Measurements from ENCODE around the gene HRK. TPM values are rescaled to one million over a fixed set of nuclear protein-coding genes. Genes with fewer than 3 reads are reported as not detected.

HRK gene
- total and polyA plus RNA-seq, 2 of the 8 experiments (the other 6 are each of a cell fraction or from before 2014, with no cell fraction given): 1.6 to 2.7 TPM

DNA sequence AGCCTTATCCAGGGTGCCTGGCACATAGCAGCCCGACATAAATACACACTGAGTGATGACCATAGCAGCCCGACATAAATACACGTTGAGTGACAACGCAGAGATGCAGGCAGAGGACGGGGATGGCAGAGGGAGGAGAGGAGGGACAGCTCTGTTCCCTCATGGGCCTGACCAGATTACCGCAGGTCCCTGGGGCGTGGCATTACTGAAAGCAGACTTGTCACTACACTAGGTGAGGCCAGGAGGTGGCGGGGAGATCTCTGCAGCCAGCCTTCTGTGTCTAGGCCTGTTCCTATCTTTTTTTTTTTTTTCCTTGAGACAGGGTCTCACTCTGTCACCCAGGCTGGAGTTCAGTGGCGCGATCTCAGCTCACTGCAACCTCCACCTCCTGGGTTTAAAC is 69.0 kb downstream of the HRK start:
- Histone ChIP-seq H3K4me1 (replicated peaks in 1 of 4; ENCODE audit: control insufficient read depth in 3 of 4, insufficient read depth in 4 of 4, low read length in 3 of 4) (peaks cover 0 to 3% (median 0%) of the 10 kb centered on the region in 4 experiments; a peak in 1 of 7 replicates), H2BK15ac (ENCODE audit: low read length) (no peak overlapping the region), H3K36me3 (ENCODE audit: control insufficient read depth in 2 of 4, insufficient read depth in 4 of 4, low read length in 3 of 4) (no peaks in the 10 kb centered on the region), H3K18ac (ENCODE audit: extremely low read depth, low read length) (no peak overlapping the region), H3K27me3 (replicated peaks in 1 of 4; ENCODE audit: control insufficient read depth in 3 of 4, extremely low read depth in 1 of 4, insufficient read depth in 3 of 4, low read length in 3 of 4) (no peaks in the 10 kb centered on the region), H4K20me1 (replicated peaks in 1 of 2; ENCODE audit: control insufficient read depth in 1 of 2, insufficient read depth in 2 of 2, low read length in 2 of 2) (peaks cover 0 to 2% of the 10 kb centered on the region in 2 experiments), H3K9ac (replicated peaks in 1 of 4; ENCODE audit: extremely low read depth in 1 of 4, low read depth in 3 of 4, low read length in 3 of 4) (no peak overlapping the region), H4K5ac (ENCODE audit: insufficient read length, low read depth, low read length) (no peak overlapping the region), H2AK5ac (ENCODE audit: low read depth, low read length) (no peak overlapping the region), H3K4ac (replicated peaks; ENCODE audit: insufficient read length, low read depth, low read length) (no peak overlapping the region), H3K27ac (ENCODE audit: low read depth, low read length) (no peak overlapping the region), H3K79me1 (ENCODE audit: low read depth, low read length) (no peaks in the 10 kb centered on the region), H4K8ac (ENCODE audit: extremely low read depth, insufficient read depth, low read length) (no peak overlapping the region), H3K23me2 (ENCODE audit: low read depth, low read length) (no peaks in the 10 kb centered on the region), H2AFZ (ENCODE audit: low read length) (no peak overlapping the region), H2BK20ac (ENCODE audit: low read length) (no peak overlapping the region), H3K4me3 (ENCODE audit: extremely low read depth in 1 of 4, insufficient read depth in 2 of 4, low read depth in 3 of 4, low read length in 4 of 4) (no peak overlapping the region), H3K23ac (ENCODE audit: insufficient read length) (no peak overlapping the region), H3K56ac (replicated peaks; ENCODE audit: insufficient read length, low read depth, low read length) (no peak overlapping the region), H4K91ac (replicated peaks; ENCODE audit: insufficient read length, low read length) (no peak overlapping the region), H3K79me2 (ENCODE audit: control insufficient read depth in 1 of 2, insufficient read depth in 2 of 2, low read length in 2 of 2) (no peaks in the 10 kb centered on the region), H2BK5ac (ENCODE audit: low read depth, low read length) (no peak overlapping the region), H2BK12ac (ENCODE audit: low read depth, low read length) (no peak overlapping the region), H3K4me2 (ENCODE audit: insufficient read depth in 1 of 2, low read depth in 2 of 2, low read length in 2 of 2) (no peak overlapping the region), H2BK120ac (replicated peaks; ENCODE audit: low read depth, low read length) (no peak overlapping the region), H3K9me3 (ENCODE audit: insufficient read depth in 2 of 2, low read depth in 1 of 2, low read length in 1 of 2) (no peaks in the 10 kb centered on the region), H3K14ac (ENCODE audit: insufficient read length) (no peak overlapping the region)
- WGBS, 2 experiments (ENCODE audit: extremely low coverage in 1 of 2, insufficient coverage in 1 of 2, insufficient read length in 1 of 2, insufficient replicate concordance in 2 of 2, low coverage in 1 of 2, low lambda C conversion rate in 2 of 2, missing lambda C conversion rate in 1 of 2): 86% methylated on average over 10 of the region's 10 CpGs; no CpG with 5 or more reads in 1 of the 2 experiments
- POLR2A ChIA-PET (ENCODE audit: partially characterized antibody): interaction anchor here (0.6 kb wide), 1 partner anchor 534 kb away, joined by 3 read pairs; no protein-coding TSS in a partner anchor
- FAIRE-seq (no peak), DNase-seq (ENCODE audit: low read depth in 1 of 2, low spot score in 2 of 2) (no peak)
- no peak for TF ChIP-seq RFX5 (IDR thresholded peaks at IDR 0.05; ENCODE audit: borderline replicate concordance, low read depth, low read length)
- CTCF ChIA-PET (ENCODE audit: partially characterized antibody): no interaction called here
